SJCRH30 (cell line): ENCODE data around the gene IARS2. TPM values are rescaled to one million over a fixed set of nuclear protein-coding genes. Genes with fewer than 3 reads are reported as not detected.

Experiments
- DNase-seq, 2 experiments: peaks; one replicate each; pipeline ENCODE4 v3.0.0-alpha.2; 2015 to 2020
- H3K27ac ChIP-seq: fragments of 250-450 bp; sonication (Bioruptor Pico); 2 replicates; pipeline ENCODE4 v1.5.1; 2020; ENCODE audit warnings: mild to moderate bottlenecking, moderate library complexity
- H3K27me3 ChIP-seq: fragments of 250-450 bp; sonication (Bioruptor Pico); 2 replicates; pipeline ENCODE4 v1.5.1; 2020; ENCODE audit warnings: mild to moderate bottlenecking, moderate library complexity
- H3K36me3 ChIP-seq: fragments of 250-450 bp; sonication (Bioruptor Pico); 2 replicates; pipeline ENCODE4 v1.5.1; 2020; ENCODE audit warnings: mild to moderate bottlenecking, moderate library complexity
- H3K4me1 ChIP-seq: fragments of 250-450 bp; sonication (Bioruptor Pico); 2 replicates; pipeline ENCODE4 v1.5.1; 2020; ENCODE audit warnings: mild to moderate bottlenecking, moderate library complexity
- H3K4me3 ChIP-seq: fragments of 250-450 bp; sonication (Bioruptor Pico); 2 replicates; pipeline ENCODE4 v1.5.1; 2020; ENCODE audit warnings: mild to moderate bottlenecking, moderate library complexity
- H3K9me3 ChIP-seq: fragments of 250-450 bp; sonication (Bioruptor Pico); replicated peaks from 2 replicates; pipeline ENCODE4 v1.5.1; 2020; ENCODE audit warnings: mild to moderate bottlenecking, moderate library complexity
- total RNA-seq: library from RNA; depleted of rRNA; stranded (reverse); fragments of >200 nt; shearing (Covaris generic); gene quantifications from 2 replicates; pipeline ENCODE4 v1.2.3, GENCODE V29; 2014; rRNA removed

IARS2 gene
- total RNA-seq, 1 experiment from 2014 or later: 115 TPM

- DNase-seq: no peak
- Histone ChIP-seq H3K4me1 (no peaks in the 10 kb centered on the region), H3K9me3 (no peaks in the 10 kb centered on the region; the same call in 1 of the 2 replicates), H3K27me3 (no peaks in the 10 kb centered on the region), H3K4me3 (no peak overlapping the region), H3K36me3 (peaks cover 45% of the 10 kb centered on the region), H3K27ac (no peak overlapping the region)
These were observed 77.0 kb downstream of the IARS2 start for GRCh38 chr1:220170836-220171526.

GRCh38 chr1:220176540-220176939, 82.6 kb downstream of the IARS2 start:
- no peak overlapping the region for H3K27ac ChIP-seq
- H3K9me3 ChIP-seq: no peaks in the 10 kb centered on the region
- H3K4me1 ChIP-seq: no peaks in the 10 kb centered on the region
- H3K36me3 ChIP-seq: peaks cover 28% of the 10 kb centered on the region
- DNase-seq: no peak
- H3K27me3 ChIP-seq: no peaks in the 10 kb centered on the region
- no peak overlapping the region for H3K4me3 ChIP-seq

DNA sequence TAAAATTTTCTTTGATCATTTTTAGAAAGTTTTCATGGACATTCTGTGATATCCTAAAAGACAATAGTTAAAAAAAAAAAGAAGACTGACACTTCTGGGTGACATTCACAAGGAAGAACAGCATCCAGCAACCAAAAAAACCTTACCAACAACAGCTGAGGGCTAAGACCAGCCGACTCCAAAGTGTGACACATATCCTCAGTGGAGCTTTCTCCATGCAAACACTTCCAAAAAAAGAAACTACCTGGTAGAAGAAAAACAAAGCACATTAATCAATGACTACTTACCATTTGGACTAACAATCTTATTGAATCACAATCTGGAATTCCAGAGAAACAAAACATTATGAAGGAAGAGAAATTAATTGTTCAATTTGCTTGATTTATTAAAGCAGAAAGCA, 88.2 kb downstream of the IARS2 start:
- DNase-seq: no peak
- no peak overlapping the region; the same call in 1 of the 2 replicates for H3K27ac ChIP-seq

GRCh38 chr1:220182656-220183055, 88.7 kb downstream of the IARS2 start:
- Histone ChIP-seq H3K27me3 (no peaks in the 10 kb centered on the region), H3K4me3 (no peak overlapping the region), H3K9me3 (no peaks in the 10 kb centered on the region), H3K4me1 (peaks cover 26% of the 10 kb centered on the region), H3K36me3 (peaks cover 29% of the 10 kb centered on the region), H3K27ac (no peak overlapping the region; the same call in 1 of the 2 replicates)
- DNase-seq: no peak

More for the DNA sequence above, 88.2 kb downstream of the IARS2 start:
- Histone ChIP-seq H3K4me3 (no peak overlapping the region), H3K27me3 (no peaks in the 10 kb centered on the region), H3K4me1 (peaks cover 26% of the 10 kb centered on the region), H3K9me3 (no peaks in the 10 kb centered on the region), H3K36me3 (peaks cover 29% of the 10 kb centered on the region)

DNA sequence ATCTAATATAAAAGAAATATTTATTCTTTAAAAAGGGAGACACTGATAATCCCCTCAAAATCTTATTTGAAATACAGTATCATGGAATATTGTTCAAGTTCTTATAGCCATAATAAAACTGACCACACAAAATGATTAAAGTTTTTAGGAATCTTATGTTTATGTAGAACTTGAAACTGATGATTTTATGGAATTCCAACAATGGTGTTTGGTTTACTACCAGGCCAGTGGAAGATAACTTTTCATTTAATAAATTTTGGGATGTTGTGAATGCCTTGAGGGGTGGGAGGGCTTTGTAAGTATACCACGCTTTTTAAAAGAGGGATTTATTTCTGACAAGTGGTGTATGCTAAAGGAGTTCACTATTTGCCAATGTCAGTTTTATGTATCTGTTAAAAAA, 90.6 kb downstream of the IARS2 start:
- no peak for DNase-seq
- peaks cover 27% of the 10 kb centered on the region for H3K36me3 ChIP-seq
- no peak overlapping the region for H3K27ac ChIP-seq

DNA sequence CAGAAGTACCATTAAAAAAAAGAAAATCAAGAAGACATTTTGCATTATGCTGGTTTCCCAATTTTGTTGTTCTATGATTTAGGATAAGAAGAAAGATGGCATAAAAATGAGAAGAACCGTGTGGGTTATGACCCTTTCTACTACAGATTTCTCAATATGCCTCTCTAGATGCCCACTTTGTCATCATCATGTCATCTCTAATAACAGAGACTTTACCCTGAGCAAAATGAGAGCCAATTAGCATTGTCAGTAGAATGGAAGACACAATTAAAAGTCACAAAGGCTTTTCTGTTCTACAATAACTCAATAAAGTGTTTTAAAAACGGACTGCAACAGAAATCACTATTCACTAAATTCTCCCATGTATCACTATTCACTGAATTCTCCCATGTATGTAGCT, 92.8 kb downstream of the IARS2 start:
- Histone ChIP-seq H3K9me3 (no peaks in the 10 kb centered on the region), H3K4me3 (no peak overlapping the region), H3K4me1 (peaks cover 26% of the 10 kb centered on the region), H3K27me3 (no peaks in the 10 kb centered on the region), H3K36me3 (peaks cover 21% of the 10 kb centered on the region), H3K27ac (no peak overlapping the region)
- no peak for DNase-seq

More for the DNA sequence above, 90.6 kb downstream of the IARS2 start:
- Histone ChIP-seq H3K4me1 (peaks cover 26% of the 10 kb centered on the region), H3K9me3 (no peaks in the 10 kb centered on the region), H3K27me3 (no peaks in the 10 kb centered on the region), H3K4me3 (no peak overlapping the region)

DNA sequence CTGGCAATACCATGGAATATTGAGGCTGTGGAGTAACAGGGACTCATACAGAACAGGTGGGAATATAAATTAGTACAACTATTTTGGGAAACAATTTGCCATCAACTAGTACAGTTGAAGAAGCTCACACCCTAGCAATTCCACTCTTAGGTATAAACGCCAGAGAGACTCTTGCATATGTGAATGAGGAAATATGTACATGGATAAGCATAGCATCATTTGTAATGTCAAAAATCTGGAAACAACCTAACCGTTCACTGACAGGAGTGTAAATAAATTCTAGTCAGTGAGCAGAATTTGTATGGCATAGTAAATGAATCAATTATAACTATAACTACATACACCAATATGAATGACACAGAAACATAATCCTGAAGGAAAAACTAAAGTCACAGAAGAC, 94.6 kb downstream of the IARS2 start:
- Histone ChIP-seq H3K36me3 (peaks cover 28% of the 10 kb centered on the region), H3K27ac (no peak overlapping the region), H3K9me3 (no peaks in the 10 kb centered on the region), H3K4me3 (no peak overlapping the region), H3K4me1 (peaks cover 16% of the 10 kb centered on the region), H3K27me3 (no peaks in the 10 kb centered on the region)
- DNase-seq: no peak

DNA sequence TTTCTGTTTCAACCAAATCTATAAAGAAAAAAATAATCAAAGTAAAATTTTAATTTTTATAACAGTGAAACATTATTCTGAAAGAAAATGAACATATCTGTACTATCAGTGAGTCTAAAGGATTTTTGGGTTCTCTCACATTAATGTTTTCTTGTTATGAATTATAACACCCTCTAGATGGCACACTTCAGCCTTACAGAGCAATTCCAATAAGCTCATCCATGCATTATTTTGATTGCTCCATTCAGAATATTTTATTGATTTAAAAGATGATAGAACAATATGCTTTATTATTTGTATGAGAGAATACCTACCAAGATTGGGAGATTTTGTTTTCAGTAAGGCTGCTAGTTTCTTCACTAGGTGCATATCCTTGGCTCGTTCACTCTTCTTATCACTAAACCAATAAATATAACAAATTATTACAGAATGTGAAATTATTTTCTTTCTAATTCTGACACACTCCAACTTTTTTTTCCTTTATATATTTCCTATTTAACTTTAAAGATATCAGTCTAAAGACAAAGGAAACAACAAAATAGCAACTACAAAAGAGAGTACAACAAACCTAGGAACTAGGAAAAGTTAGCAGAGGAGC, 95.9 kb downstream of the IARS2 start:
- Histone ChIP-seq H3K4me1 (peaks cover 4% of the 10 kb centered on the region), H3K36me3 (peaks cover 29% of the 10 kb centered on the region), H3K27ac (no peak overlapping the region), H3K27me3 (no peaks in the 10 kb centered on the region), H3K9me3 (no peaks in the 10 kb centered on the region), H3K4me3 (no peak overlapping the region)
- peak in 1 of 2 experiments; percentile 59 for DNase-seq

GRCh38 chr1:220195701-220196100, 101.8 kb downstream of the IARS2 start:
- Histone ChIP-seq H3K4me3 (no peak overlapping the region), H3K36me3 (peaks cover 21% of the 10 kb centered on the region), H3K27me3 (no peaks in the 10 kb centered on the region), H3K9me3 (no peaks in the 10 kb centered on the region), H3K4me1 (no peaks in the 10 kb centered on the region), H3K27ac (no peak overlapping the region)
- DNase-seq: no peak

Other genes with a start within 250 kb of the IARS2 start
- gene SLC30A10, start 165.6 kb upstream of the IARS2 start, total RNA-seq: not detected in 2 replicates
- gene EPRS1, start 47.6 kb upstream of the IARS2 start, total RNA-seq: 112 and 123 TPM in 2 replicates
- gene BPNT1, start 4.3 kb upstream of the IARS2 start, total RNA-seq: 46.5 and 48.3 TPM in 2 replicates
- gene RAB3GAP2, start 178.3 kb downstream of the IARS2 start, total RNA-seq: 24.6 and 27.8 TPM in 2 replicates